A673 (cell line): Measurements from ENCODE around the gene TMEM8B. TPM values are rescaled to one million over a fixed set of nuclear protein-coding genes. Genes with fewer than 3 reads are reported as not detected.
"Not testable (repeated sequence)": the region's sequence is repeated elsewhere in the genome, so short reads cannot be mapped to it uniquely, and the experiment has no call there.

Experiments
- BruUV-seq: library from RNA; stranded (reverse); fragments of 400-500 nt; replicated peaks from 2 replicates; lab custom pipeline; 2021; lab: Mats Ljungman, UMichigan
- CTCF ChIA-PET: fragments of 300-600 bp; sonication (Branson Sonifier 250); formaldehyde crosslinking; loops from one replicate; lab custom pipeline; 2022; ENCODE audit warnings: antibody characterized with exemption; lab: Charles Lee
- POLR2A ChIA-PET: fragments of 300-600 bp; sonication (Branson Sonifier 250); formaldehyde crosslinking; loops from one replicate; lab custom pipeline; 2022; ENCODE audit warnings: antibody characterized with exemption; ENCODE audit not compliant: low non-redundant PET; lab: Charles Lee
- DNase-seq: peaks from one replicate; pipeline ENCODE4 v3.0.0-alpha.2; 2015; ENCODE audit warnings: low spot score
- H3K27ac ChIP-seq: fragments of 200-600 bp; sonication (generic); 2 replicates; pipeline ENCODE4 v1.5.1; 2016; ENCODE audit warnings: mixed run types, low read depth, mild to moderate bottlenecking, mixed read lengths, antibody characterized with exemption, low read length; ENCODE audit not compliant: poor library complexity, severe bottlenecking
- H3K27me3 ChIP-seq: fragments of 200-600 bp; sonication (generic); replicated peaks from 2 replicates; pipeline ENCODE4 v1.6.1; 2017; ENCODE audit warnings: mixed run types, low read depth, mild to moderate bottlenecking, mixed read lengths, antibody characterized with exemption, low read length; ENCODE audit not compliant: insufficient read depth, poor library complexity
- H3K36me3 ChIP-seq: fragments of 200-600 bp; sonication (generic); 2 replicates; pipeline ENCODE4 v1.6.1; 2016; ENCODE audit warnings: mixed run types, mild to moderate bottlenecking, mixed read lengths, antibody characterized with exemption, low read length; ENCODE audit not compliant: insufficient read depth, poor library complexity, severe bottlenecking
- H3K4me1 ChIP-seq: fragments of 200-600 bp; sonication (generic); 2 replicates; pipeline ENCODE4 v1.6.1; 2017; ENCODE audit warnings: mixed run types, mild to moderate bottlenecking, mixed read lengths, antibody characterized with exemption, low read length; ENCODE audit not compliant: insufficient read depth, poor library complexity, severe bottlenecking
- H3K4me3 ChIP-seq: fragments of 200-600 bp; sonication (generic); 2 replicates; pipeline ENCODE4 v1.5.1; 2016; ENCODE audit warnings: low read depth, mixed run types, mild to moderate bottlenecking, mixed read lengths, low read length; ENCODE audit not compliant: poor library complexity, severe bottlenecking
- H3K9me3 ChIP-seq: fragments of 200-600 bp; sonication (generic); 2 replicates; pipeline ENCODE4 v1.6.1; 2016; ENCODE audit warnings: mixed run types, low read depth, mild to moderate bottlenecking, mixed read lengths, antibody characterized with exemption, low read length; ENCODE audit not compliant: poor library complexity, severe bottlenecking
- EZH2 ChIP-seq: fragments of 200-600 bp; sonication (generic); IDR thresholded peaks from 2 replicates; pipeline ENCODE4 v1.6.1; 2017; ENCODE audit warnings: borderline replicate concordance, low read depth, mild to moderate bottlenecking, mixed read lengths, antibody characterized with exemption, low read length; ENCODE audit not compliant: poor library complexity, severe bottlenecking
- intact Hi-C: fragments of 100-400 bp; cut with micrococcal nuclease; formaldehyde crosslinking; loops from one replicate; pipeline ENCODE4 v1.10.0; 2022; ENCODE audit not compliant: unreplicated experiment
- total RNA-seq: library from RNA; stranded (reverse); gene quantifications from 2 replicates; pipeline ENCODE4 v1.2.3, GENCODE V29; 2021
- TF ChIP-seq, protein P1 (sequence below): fragments of 300-800, 200-600 bp; sonication (generic); conservative IDR thresholded peaks from 2 replicates; pipeline ENCODE4 v1.5.1; 2017; ENCODE audit warnings: low read depth, mild to moderate bottlenecking, antibody characterized with exemption, low read length, moderate library complexity, mixed read lengths

The TMEM8B gene
- total RNA-seq, 1 experiment from 2014 or later: 6.9 TPM

GRCh38 chr9:35882263-35882848, 53.3 kb downstream of the TMEM8B start:
- intact Hi-C loops: loop anchor here (1.0 to 5.0 kb wide), 2 partner anchors 55 to 92 kb away; partner anchors contain the start of genes FAM221B and TMEM8B
- no TSS peak for BruUV-seq
- POLR2A ChIA-PET: no interaction called here

DNA sequence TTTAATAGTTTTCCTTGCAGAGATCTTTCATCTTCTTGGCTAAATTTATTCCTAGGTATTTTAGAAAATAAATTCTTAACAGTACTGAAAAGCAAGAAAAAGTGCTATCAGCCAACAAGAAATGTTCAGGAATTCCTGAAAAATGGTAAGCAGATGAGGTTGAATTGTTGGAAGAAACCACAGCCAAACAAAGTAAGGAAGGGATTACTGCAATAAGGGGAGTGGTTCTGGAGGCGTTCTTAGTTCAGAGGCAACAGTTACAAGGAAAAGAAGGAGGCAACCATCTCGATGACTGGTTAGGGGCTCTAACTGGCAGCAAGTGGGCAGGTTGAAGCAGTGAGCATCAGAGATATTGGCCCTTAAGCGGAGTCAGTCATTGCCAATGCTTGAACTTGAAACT, 54.0 kb downstream of the TMEM8B start:
- Histone ChIP-seq H3K4me3 (no peak overlapping the region), H3K27me3 (no peaks in the 10 kb centered on the region), H3K4me1 (no peaks in the 10 kb centered on the region), H3K27ac (no peak overlapping the region), H3K9me3 (no peaks in the 10 kb centered on the region), H3K36me3 (no peaks in the 10 kb centered on the region)
- no peak for DNase-seq
- ChIA-PET CTCF (interaction anchor here (0.8 to 1.6 kb wide), 3 partner anchors 57 to 101 kb away, joined by 4 to 40 read pairs (median 18); no protein-coding TSS in a partner anchor), POLR2A (no interaction called here)
- no TSS peak for BruUV-seq
- intact Hi-C loops: loop anchor here (1.0 to 5.0 kb wide), 2 partner anchors 56 to 93 kb away; partner anchors contain the start of genes FAM221B and TMEM8B
- no peak for TF ChIP-seq EZH2
- TF ChIP-seq, protein P1, sequence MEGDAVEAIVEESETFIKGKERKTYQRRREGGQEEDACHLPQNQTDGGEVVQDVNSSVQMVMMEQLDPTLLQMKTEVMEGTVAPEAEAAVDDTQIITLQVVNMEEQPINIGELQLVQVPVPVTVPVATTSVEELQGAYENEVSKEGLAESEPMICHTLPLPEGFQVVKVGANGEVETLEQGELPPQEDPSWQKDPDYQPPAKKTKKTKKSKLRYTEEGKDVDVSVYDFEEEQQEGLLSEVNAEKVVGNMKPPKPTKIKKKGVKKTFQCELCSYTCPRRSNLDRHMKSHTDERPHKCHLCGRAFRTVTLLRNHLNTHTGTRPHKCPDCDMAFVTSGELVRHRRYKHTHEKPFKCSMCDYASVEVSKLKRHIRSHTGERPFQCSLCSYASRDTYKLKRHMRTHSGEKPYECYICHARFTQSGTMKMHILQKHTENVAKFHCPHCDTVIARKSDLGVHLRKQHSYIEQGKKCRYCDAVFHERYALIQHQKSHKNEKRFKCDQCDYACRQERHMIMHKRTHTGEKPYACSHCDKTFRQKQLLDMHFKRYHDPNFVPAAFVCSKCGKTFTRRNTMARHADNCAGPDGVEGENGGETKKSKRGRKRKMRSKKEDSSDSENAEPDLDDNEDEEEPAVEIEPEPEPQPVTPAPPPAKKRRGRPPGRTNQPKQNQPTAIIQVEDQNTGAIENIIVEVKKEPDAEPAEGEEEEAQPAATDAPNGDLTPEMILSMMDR: no peak

More at GRCh38 chr9:35882263-35882848, 53.3 kb downstream of the TMEM8B start:
- H3K36me3 ChIP-seq: no peaks in the 10 kb centered on the region
- H3K9me3 ChIP-seq: no peaks in the 10 kb centered on the region
- CTCF ChIA-PET: interaction anchor here (0.6 to 1.6 kb wide), 11 partner anchors 13 to 186 kb away, joined by 3 to 40 read pairs (median 4); partner anchors contain the start of gene HRCT1
- no peaks in the 10 kb centered on the region for H3K4me1 ChIP-seq
- no peak overlapping the region for H3K27ac ChIP-seq
- TF ChIP-seq EZH2: no peak
- TF ChIP-seq, protein P1: peak; percentile 99
- DNase-seq: peak; percentile 71
- H3K27me3 ChIP-seq: no peaks in the 10 kb centered on the region
- no peak overlapping the region for H3K4me3 ChIP-seq

- intact Hi-C loops: loop anchor here (5.0 kb wide), 1 partner anchor 58 kb away; the partner anchor contains the start of genes FAM221B and TMEM8B
- H3K4me1 ChIP-seq, BruUV-seq, H3K4me3 ChIP-seq, DNase-seq, H3K36me3 ChIP-seq, H3K27me3 ChIP-seq, H3K27ac ChIP-seq, H3K9me3 ChIP-seq, POLR2A ChIA-PET: not testable (repeated sequence)
- CTCF ChIA-PET: interaction anchor here (0.7 kb wide), 1 partner anchor 1651 kb away, joined by 3 read pairs; no protein-coding TSS in a partner anchor
These were observed 55.9 kb downstream of the TMEM8B start for GRCh38 chr9:35884908-35885307.
